GM21529 (cell line): ENCODE results near the gene FRMPD2.
"Not testable (repeated sequence)": the region's sequence is repeated elsewhere in the genome, so short reads cannot be mapped to it uniquely, and the experiment has no call there.

Source experiments
- ATAC-seq: cut with Tn5 transposase; IDR thresholded peaks from one replicate; pipeline ENCODE4 v1.9.1; 2021; ENCODE audit not compliant: unreplicated experiment

The FRMPD2 gene

DNA sequence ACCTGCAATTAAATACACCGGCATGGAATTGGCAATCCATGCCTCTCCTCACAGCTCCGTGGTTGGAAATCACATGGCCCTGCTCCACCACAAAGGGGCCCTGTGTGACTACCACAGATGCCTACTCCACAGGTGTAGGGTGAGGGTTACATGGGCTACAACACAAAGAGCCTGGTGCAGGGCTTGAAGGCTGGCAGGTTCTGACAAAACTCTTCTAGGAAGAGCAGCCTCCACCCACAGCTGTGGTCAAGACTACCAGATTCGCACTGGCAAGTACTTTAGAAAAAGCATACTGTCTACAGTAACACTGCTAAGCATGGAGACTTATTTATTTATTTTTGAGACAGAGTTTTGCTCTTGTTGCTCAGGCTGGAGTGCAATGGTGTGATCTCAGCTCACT, 126.9 kb downstream of the FRMPD2 start:
- not testable (repeated sequence) for ATAC-seq

DNA sequence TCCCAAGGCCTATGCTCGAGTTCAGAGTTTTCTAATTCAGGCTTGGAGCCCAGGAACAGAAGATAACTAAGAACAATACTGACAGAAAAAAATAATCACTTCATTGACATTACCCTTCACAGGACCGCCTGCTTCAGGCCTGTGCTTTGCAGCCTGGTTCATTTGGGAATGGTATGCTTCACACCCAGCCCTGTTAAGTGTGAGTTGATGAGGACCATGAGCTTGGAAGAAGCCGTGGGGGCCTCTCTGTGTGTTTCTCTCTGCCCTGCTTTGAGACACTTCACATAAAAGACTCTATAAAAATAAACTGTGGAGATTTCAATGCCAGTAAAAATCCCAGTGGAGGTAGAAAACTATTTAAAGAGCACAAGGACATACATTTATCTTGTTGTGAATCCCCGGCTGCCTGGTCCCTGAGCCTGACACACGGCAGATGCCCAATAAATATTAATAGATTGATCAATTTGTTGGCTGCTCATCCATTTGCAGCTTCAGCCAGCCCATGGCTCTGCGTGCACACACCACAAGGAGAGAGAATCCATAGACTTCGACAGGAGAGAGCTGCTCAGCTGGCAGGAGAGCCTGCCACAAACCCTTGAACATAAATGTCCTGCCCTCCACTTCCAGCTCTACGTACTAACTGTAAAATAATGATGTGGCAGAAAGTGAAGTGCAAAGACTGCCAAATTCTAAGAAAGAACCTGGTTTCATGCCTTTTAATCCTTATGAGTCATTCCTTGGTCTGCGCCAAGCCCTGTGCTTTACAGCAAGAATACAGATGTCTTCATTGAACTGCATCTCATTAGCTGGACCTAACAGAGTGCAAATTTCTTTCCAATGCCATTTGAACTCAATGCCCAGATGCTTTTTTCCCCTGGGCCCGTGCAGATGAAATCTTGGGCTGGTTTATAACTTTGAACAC, 130.5 kb downstream of the FRMPD2 start:
- not testable (repeated sequence) for ATAC-seq

DNA sequence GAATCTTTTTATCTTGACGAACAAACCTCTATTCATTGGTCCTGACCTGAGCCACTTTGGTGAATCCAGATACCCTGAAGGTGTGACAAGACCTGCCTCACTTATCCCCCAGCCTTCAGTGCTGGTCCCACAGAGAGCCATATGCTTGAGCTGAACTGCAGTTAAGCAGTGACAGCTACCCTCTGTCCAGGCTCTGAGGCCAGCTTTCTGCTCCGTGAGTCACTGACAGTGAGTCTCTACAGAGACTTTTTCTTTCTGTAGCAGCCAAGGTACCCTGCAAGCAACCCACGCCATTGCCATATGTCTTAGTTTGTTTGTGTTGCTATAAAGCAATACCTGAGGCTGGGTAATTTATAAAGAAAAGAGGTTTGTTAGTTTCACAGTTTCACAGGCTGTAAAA, 133.5 kb downstream of the FRMPD2 start:
- ATAC-seq = not testable (repeated sequence)

DNA sequence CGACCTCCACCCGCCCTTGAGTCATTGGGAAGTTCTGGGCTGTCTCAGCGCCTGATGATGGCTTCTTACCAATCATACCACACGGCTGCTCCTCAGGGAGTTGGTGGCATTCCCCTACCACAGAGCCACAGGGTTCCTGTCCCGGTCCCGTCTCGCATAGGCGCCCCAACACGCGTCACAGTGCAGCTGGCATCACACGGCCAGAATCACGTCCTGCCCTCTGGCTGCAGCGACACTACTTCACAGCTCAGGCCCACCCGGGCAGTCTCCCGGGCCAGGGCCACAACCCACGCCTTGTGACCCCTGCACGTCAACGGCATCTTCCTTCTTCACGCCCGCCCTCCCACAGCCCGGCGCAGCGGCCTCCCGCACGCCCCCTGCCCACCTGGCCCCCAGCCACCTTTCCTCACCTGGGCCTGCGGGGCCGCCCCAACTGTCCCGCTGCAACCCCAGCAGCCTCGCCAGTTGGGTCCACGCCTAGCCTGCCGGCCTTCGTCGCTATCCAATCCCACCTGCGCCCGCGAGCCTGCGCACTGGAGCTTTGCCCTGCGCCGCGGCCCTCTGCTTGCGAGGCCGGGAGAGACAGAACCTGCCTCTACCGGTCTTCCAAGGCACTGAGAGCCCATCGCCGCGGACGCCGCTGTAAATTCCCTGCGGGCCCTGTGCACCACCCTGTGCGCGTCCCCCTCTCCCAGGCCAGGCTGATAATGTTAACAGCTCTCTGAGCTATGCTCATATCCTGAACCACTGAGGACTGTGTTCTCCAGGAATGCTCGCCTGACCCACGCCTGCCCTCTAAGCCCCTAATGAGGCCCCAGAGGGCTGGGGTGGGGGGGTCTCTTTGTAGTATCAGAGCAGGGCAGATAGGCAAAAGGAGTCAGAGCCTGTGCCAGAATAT, 134.3 kb downstream of the FRMPD2 start:
- not testable (repeated sequence) for ATAC-seq

DNA sequence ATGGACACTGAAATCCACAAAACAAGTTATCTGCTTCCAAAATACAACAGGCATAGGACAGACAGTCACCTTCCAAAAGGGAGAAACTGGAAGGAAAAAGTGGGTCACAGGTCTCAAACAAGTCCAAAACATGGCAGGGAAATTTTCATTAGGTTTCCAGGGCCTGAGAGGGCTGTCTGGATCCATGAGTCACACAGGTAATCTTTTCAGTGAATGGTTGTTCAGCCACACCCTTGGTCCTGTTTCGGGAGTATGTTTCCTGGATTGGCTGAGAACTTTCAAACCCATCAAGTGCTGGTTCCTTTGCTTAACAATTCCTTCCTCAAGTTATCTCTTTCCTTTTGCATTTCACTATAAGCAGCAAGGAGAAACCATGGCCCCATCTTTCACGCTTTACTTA, 145.5 kb downstream of the FRMPD2 start:
- not testable (repeated sequence) for ATAC-seq

DNA sequence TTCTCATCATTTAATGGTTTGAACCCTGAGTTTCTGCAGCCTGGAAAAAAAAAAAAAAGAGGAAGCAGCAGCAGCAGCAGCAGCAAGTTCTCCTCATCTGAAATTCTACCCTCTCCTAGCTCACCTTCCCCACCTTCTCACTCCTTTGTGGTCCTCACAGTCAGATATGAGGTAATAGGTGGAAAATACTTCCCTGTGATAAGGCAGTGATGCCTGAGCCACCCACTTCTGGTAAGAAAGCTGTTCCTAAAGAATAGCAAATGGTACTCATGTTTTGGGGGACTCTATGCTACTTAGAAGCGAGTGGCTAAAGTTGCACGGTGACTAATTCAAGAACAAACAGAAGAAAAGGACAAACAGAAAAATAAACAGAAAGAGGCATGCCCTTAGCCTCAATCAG, 148.2 kb downstream of the FRMPD2 start:
- not testable (repeated sequence) for ATAC-seq

DNA sequence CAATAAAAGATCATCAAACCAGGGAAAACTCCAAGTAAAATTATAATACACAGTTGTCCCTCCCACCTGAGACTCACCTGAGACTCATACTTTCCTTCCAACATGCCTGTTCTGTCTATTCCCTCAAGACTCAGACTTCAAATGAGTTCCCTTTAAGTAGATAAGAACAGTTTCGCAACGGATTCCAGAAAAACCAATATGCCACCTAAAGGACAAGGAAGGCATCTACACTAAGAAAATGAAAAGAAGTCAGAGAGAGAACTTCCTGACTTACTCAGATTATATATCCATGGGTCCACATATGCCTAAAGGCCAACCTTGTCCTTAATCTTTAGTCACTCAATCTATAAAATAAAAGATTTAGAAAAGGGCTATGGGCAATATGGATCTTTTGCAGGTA, 148.9 kb downstream of the FRMPD2 start:
- ATAC-seq = not testable (repeated sequence)

DNA sequence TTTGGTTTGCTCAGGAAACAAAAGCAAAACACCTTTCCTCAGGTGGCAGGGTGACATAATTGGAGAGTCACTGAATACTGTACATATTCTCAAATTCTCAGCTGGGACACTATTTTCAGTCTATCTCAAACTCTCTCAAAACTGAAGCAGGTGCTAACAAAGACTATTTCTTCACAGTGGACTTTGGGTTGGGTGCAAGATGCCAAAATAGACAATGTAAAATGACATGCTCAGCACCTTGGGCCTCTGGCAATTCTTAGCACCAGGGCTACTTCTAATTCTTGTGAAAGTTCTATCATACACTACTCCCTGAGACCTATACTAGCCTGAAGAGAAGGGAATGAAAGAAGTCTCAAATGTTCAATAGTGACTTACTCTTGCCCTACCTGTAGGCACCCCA, 151.9 kb downstream of the FRMPD2 start:
- not testable (repeated sequence) for ATAC-seq

DNA sequence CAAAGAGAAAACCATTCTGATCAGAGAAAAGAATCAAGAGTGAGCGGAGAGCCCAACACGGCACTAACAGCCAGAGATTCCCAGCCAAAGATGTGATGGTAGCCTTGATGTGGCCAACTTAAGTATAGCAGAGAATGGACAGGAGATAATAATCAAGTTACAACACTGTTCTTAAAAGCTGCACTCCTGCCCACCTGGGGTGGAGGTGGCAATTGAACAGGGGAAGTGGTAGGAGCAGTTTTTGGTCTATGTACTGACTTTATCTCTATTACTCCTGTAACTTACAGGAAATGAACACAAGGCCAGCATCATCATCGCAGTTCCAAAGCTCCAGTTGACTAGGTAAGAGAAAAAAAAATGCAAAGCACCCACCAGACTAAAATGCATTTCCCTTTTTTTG, 164.2 kb downstream of the FRMPD2 start:
- not testable (repeated sequence) for ATAC-seq
